Limb (tissue), 2 donors: ENCODE measurements around the gene CEBPB.
A peak's percentile ranks its signal among the peaks of the same experiment; 100 is the strongest.
"Not testable (repeated sequence)": the region's sequence is repeated elsewhere in the genome, so short reads cannot be mapped to it uniquely, and the experiment has no call there.

ENCODE experiments used
- DNase-seq, 2 donors: peaks; one replicate each; pipeline ENCODE4 v3.0.0-alpha.2; 2016; ENCODE audit errors: extremely low spot score in 2 of 2

CEBPB gene

DNA sequence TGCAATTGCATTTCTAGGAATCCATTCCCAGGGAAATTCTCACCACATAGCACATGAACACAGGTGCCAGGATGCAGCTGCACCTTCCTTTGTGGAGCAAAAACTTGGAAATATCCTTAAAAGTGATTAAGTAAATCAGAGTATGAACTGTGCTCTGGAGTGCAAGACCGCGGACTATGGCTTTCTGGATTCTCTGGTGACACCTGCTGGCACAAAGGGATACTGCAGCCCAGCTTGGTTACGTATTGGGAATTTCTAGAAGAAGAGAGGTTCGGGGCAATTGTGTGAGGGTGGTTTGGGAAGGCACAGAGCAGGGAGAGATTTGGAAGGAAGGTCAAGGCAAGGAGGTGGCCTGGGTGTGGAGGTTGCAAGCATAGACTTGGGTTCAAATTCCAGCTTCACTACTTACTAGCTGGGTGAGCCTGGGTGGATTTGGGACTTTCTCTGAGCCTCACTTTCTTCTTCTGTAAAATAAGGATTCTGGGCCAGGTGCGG lies 21.3 kb upstream of the CEBPB start:
- peak; percentile 70 to 80 for DNase-seq

DNA sequence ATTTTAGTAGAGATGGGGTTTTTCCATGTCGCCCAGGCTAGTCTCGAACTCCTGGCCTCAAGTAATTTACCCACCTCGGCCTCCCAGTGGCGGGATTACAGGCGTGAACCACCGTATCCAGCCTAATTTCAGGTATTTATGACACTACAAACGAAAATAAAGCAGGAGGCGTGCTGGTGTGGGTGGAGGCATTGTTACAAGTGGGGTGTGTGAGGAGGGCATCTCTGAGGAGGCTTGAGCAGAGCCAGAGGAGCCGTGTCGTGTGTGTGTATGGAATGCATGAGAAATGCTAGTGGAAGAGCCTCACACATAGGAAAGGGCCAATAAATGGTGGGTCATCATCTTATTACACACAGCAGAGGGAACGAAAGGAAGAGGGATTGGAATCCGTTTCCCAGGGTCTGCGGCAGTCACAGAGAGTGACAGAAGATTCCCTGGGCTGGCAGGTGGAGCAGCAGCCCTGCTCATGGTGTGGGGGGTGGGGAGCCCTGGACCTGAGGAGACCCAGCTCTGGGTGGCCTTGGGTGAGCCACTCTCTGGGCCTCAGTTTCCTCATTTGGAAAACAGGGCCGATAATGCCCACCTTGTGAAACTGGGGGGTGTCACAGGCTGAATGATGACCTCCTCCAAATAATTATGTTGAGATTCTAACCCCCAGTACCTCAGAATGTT lies 19.9 kb upstream of the CEBPB start:
- DNase-seq = no peak

DNA sequence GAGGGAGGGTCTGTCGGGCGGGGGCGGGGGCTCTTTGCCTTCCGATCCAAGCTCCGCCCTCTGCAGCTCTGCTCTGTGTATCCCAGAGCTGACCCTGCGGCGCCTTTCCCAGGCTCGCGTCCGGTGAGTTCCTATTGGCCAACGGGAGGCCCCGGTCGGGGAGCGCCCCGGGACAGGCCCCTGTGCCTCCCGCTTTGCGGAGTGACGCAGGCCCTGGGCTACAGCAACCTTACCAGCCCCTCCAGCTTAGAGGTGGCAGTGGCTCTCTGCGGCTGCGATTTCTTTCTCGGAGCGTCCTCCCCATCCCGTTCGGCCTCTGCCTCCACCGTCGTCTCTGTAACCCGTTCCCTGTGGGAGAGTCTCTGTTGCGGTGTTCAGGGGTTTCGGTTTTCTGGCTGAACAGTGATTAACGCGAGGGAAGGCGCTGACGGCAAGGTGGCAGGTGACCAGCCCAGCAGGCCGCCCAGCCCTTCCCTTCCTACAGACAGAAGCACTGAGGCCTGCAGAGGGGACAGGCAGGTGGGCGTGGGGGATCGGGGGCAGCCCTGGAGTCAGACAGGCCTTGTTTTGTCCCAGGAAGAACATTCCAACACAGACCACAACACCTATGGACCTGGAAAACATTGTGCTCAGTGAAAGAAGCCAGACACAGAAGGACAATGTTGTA lies 18.1 kb upstream of the CEBPB start:
- peak; percentile 48 to 76 for DNase-seq

DNA sequence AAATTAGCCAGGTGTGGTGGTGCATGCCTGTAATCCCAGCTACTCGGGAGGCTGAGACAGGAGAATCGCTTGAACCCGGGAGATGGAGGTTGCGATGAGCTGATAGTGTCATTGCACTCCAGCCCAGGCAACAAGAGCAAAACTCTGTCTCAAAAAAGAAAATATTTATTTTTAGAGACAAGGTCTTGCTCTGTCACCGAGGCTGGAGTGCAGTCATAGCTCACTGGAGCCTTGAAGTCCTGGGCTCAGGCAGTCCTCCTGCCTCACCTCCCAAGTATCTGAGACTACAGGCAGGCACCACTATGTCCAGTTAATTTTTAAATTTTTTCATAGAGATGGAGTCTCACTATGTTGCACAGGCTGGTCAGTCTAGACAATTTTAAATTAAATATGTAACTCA lies 16.2 kb upstream of the CEBPB start:
- DNase-seq = no peak

DNA sequence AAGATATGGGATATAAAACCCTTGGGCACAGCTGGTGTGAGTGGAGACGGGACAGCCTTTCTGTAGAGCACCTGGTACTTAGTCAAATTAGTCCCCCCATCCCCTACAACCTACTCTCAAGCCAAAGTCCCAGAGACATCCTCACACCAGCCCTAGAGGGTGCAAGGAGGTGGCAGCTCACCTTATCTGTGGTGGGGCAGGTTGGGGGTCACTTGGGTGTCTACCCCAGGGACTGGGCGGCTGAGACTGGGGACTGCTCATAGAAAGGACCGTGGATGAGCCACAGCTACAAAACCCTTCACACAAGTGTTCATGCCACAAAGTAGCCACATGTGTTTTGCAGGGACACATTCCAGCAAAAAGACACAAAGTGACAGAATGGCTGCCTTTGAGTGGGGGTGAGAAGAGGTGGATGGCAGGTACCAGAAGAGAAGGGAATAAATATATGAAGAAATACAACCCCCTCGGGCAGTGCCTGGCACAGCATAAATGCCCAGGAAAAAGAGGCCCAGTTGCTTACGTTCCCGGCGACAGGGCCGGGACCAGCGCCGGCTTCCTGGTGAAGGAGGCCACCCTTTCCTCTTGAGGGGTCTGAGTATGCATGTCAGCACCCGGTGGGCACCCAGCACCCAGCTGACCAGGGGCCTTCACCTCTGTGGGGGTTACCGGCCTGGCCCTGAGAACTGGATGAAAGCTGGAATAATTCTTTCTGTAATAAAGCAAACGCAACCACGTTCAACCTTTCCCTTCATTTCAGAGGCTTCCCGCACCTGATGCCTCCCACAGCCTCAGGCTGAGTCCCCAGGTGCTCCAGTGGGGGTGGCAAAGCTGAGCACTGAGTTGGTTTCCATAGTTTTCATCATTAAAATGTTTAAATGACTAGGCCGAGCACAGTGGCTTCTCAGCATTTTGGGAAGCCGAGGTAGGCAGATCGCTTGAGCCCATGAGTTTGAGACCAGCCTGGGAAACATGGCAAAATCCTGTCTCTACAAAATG lies 14.4 kb upstream of the CEBPB start:
- DNase-seq = no peak

DNA sequence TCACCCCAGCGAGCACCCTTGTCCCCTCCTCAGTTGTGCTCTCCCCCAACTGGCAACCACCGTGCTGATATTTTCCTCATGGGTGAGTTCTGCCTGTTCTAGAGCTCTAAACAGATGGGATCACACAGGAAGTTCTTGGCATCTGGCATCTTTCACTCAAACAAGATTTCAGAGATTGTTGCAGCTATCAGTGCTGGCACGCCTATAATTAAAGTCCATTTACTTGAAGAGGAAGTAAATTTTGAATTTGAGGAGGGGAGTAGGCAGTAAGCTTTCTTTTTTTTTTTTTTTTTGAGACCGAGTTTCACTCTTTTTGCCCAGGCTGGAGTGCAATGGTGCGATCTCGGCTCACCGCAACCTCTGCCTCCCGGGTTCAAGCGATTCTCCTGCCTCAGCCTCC lies 12.0 kb upstream of the CEBPB start:
- DNase-seq = not testable (repeated sequence)

DNA sequence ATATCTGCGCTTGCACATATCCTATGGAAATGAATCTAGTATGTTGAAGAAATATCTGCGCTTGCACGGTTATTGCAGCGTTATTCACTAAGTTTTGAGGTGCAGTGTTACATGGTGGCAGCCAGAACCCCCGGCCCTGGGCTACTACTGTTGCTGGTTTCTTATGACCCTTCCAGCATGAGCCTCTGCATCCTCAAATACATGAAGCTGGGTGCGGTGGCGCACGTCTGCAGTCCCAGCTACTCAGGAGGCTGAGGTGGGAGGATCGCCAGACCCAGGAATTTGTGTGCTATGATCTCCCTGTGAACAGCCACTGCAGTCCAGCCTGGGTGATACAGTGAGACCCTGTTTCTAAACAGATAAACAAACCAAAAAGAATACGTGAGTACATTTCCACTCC lies 9.3 kb upstream of the CEBPB start:
- DNase-seq = no peak

DNA sequence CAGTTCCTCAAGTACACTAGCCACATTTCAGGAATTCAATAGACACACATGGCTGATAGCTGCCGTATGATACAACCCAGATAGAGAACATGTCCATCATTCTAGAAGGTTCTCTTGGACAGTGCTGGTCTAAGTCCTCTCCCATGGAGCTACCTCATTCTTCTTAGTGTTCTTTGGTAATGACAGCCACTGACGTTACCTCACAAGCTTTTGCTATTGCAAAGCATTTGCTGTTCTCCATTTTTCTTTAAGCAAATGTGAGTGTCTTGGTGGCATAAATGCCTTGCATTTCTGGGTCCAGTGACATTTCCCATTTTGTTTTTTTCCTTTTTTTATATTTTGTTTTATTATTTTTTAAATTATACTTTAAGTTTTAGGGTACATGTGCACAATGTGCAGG lies 8.3 kb upstream of the CEBPB start:
- DNase-seq = no peak

DNA sequence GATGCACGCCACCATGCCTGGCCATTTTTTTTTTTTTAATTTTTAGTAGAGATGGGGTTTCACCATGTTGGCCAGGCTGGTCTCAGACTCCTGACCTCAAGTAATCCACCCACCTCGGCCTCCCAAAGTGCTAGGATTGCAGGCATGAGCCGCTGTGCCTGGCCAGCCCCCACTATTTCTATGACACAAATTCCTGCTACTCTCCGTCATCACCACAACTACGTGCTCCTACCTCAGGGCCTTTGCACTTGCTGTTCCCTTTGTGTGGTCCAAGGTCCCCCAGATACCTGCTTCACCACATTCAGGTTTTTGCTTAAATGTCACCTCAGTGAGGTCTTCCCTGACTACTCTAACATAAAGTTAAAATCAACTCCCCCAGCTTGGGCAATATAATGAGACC lies 5.2 kb upstream of the CEBPB start:
- no peak for DNase-seq

DNA sequence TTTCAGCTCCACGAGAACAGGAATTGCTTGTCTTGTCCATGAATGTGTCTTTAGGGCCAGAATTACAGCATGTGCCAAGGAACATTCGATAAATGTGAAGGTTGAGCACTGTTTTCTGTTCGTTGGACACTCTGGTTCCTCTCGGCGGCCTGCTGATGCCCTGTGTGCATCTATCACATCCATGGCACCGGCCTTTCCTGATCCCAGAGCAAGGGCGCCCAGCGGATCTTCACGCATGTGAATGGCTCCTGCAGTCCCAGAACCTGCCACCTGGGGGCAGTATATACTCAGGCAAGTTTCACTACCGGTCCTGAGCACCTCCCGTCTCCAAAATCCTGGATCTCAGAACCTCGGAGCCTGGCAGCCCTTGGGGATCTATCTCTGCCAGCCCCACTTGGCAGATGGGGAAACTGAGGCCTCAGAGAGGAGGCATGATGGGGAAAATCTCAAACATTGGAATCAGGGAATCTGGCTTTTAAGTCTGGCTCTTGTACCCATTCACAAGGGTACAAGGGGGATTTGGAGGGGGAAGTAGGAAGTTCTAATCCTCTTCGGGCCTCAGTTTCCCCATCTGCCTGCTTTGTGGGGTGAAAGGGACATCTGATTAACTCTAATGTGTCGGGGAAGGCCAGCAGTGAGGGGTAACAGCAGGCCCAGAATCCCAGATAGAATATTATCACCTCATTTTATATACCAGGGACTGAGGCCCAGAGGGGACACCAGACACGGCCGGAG lies 4.3 kb upstream of the CEBPB start:
- DNase-seq = peak; percentile 80 to 94

DNA sequence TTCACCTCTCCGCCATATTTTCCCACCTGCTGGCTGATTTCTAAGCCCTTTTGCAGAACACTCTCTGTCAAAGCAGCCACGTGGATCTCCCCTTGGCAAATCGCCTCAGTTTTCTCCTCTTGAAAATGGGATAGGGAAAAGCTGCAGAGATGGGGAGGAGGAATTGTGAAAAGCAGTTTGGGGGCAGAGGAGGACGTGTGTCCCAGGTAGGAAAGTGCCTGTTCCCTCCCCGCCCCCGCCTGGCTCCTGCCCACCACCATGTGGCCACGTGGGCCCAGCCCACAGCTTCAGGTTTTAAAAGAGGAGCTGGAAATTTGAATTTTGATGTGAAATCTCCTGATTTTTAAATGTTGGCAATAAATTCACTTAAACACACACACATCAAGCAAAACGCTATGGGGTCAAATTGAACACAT lies 3.6 kb upstream of the CEBPB start:
- no peak for DNase-seq

DNA sequence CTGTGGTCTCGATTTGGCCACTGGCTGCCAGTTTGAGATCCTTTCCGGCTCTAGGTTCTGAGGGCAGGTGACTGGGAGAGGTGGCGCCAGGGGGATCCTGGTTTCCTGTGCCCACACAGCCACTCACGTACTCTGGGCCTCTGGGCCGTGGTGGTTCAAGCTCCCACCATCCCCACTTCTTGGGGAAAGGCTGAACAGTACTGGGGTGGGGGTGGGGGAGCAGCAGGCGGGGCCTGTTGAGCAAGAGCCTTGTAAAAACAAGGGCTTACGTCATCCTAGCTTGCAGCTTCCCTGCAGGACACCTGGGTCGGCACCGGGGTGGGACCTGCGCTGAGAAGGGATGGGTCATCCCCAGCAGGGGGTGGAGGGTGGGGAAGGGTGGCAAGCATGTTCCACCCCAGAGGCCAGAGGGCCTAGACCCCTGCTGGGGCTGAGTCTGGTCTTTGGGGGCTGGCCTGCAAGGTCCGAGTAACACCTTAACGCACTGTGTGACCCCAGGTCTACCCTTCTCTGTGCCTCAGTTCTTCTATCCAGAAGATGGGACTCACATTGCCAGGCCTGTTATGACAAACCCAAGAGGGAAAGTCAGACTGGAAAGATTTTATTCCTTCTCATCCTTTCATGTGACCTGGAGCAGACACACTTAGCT lies 3.1 kb upstream of the CEBPB start:
- DNase-seq = peak in 1 of 2 donors; percentile 54

DNA sequence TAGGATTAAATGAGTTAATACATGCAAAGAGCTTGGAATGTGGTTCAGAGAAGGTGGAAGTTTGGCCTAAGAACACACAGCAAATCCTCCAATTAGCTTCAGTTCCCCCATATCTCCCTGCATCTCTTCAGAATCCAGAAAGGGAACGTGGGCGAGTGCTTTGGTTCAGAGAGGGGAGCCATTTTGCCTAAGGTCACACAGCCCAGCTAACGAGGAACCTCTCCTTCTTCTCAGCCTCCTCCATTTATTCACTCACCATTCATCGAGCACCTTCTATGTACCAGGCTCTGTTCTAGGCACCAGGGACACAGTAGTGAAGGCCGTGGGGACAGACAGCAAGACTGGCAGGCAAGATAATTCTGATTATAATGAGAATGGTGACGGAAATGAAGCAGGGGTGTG lies 2.3 kb upstream of the CEBPB start:
- DNase-seq = no peak

DNA sequence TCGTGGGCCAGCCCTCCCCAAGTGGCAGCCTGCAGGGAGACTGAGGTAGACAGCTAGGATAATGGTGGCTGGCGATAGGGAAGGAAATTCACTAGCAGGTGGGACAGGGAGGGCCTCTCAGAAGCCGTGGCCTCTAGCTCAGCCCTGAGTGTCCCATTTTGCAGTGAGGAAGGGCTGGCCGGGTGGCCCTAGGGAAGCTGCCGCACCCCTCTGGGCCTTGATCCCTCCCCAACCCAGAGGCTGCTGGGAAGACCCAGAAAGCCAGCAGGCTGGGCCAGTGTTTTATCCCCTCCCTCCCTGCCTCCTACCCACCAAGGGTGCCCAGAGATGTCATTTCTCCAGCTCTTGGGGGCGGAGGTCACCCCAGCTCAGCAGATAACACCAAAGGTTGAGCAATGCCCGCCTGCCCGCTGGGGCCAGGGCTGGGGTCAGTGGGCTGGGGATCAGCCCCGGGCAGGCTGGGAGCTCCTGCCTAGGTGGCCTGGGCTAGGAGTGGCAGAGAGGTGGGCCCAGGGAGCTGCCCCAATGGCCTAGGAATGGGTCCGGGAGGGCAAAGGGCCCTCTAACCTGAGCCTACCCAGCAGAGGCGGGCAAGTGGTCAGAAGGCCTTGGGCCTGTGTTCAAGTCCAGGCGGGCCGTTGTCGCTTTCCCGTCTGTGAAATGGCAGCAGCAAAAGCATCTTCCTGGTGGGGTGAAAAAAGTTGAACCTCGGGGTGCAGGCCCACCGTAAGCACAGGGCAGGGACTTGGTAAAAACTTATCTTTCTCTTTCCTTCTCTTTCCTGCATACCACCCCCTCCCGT lies 1.6 kb upstream of the CEBPB start:
- no peak for DNase-seq

DNA sequence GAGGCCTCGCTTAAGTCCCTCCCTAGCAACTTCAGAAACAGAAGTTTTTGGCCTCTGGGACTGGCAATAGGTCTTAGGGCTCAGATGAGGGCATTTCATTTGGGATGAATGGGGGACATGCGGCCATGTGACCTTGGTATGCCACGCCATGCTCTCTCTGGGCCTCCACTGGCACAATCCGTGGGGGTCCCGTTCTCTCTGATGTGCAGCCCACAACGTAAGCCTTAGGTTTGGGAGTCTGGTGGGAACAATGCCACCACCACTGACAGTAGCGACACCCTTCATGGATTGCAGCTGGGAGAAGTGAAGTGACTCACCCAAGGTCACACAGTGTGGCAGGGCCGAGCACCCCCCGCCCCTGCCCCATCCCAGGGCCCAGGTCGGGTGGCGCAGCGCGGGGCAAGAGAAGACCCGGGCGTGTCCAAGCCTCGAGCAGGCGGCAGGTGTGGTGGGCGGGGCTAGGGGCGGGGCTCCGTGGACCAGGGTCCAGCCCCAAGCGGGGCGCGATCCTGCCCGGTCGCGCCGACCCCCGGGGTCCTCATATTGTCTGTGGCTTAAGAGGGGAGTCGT lies 864 bp upstream of the CEBPB start:
- no peak for DNase-seq

DNA sequence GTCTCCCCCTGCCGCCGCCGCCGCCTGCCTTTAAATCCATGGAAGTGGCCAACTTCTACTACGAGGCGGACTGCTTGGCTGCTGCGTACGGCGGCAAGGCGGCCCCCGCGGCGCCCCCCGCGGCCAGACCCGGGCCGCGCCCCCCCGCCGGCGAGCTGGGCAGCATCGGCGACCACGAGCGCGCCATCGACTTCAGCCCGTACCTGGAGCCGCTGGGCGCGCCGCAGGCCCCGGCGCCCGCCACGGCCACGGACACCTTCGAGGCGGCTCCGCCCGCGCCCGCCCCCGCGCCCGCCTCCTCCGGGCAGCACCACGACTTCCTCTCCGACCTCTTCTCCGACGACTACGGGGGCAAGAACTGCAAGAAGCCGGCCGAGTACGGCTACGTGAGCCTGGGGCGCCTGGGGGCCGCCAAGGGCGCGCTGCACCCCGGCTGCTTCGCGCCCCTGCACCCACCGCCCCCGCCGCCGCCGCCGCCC lies 474 bp downstream of the CEBPB start:
- DNase-seq = peak in 1 of 2 donors; percentile 74

DNA sequence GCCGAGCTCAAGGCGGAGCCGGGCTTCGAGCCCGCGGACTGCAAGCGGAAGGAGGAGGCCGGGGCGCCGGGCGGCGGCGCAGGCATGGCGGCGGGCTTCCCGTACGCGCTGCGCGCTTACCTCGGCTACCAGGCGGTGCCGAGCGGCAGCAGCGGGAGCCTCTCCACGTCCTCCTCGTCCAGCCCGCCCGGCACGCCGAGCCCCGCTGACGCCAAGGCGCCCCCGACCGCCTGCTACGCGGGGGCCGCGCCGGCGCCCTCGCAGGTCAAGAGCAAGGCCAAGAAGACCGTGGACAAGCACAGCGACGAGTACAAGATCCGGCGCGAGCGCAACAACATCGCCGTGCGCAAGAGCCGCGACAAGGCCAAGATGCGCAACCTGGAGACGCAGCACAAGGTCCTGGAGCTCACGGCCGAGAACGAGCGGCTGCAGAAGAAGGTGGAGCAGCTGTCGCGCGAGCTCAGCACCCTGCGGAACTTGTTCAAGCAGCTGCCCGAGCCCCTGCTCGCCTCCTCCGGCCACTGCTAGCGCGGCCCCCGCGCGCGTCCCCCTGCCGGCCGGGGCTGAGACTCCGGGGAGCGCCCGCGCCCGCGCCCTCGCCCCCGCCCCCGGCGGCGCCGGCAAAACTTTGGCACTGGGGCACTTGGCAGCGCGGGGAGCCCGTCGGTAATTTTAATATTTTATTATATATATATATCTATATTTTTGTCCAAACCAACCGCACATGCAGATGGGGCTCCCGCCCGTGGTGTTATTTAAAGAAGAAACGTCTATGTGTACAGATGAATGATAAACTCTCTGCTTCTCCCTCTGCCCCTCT lies 1.1 kb downstream of the CEBPB start:
- DNase-seq = peak; percentile 32 to 79

DNA sequence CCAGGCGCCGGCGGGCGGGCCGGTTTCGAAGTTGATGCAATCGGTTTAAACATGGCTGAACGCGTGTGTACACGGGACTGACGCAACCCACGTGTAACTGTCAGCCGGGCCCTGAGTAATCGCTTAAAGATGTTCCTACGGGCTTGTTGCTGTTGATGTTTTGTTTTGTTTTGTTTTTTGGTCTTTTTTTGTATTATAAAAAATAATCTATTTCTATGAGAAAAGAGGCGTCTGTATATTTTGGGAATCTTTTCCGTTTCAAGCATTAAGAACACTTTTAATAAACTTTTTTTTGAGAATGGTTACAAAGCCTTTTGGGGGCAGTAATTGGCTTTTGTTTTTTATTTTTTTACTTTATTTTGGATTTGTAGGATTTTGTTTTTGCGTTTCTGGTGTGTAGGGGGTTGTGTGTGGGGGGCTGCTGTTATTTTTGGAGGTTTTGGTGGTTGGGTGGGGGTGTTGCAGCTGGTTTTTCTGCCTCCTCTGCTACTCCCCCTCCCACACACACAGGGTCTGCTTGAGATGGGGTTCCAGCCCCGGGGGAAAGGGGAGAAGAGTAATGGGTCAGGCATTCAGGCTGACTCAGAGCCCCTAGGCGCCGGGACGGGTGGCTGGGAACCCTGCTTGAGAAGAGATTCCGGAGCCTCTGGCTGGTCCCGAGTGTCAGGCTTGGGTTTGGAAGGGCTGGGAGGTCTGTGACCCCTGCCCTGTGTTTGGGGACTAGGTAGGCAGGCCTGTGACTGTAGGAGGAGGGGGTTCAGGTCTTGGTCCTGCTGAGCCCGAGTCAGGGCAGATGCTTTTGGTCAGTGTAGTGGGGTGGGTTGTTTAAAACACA lies 2.0 kb downstream of the CEBPB start:
- DNase-seq = peak; percentile 76 to 78
